Activated CD8-positive, alpha-beta memory T cell treated with anti-CD3 and anti-CD28 coated beads, Interleukin-2, amount 50 U/mL, for 48 hours (primary cell): ENCODE data around the gene FLCN.

Source experiments
- DNase-seq: peaks from one replicate; pipeline ENCODE4 v3.0.0-alpha.2; 2020

FLCN gene

GRCh38 chr17:17235212-17236174 lies 1.5 kb downstream of the FLCN start:
- DNase-seq = no peak

GRCh38 chr17:17232303-17232621 lies 4.7 kb downstream of the FLCN start:
- DNase-seq = no peak

GRCh38 chr17:17231621-17232302 lies 5.2 kb downstream of the FLCN start:
- no peak for DNase-seq

- DNase-seq = no peak
Measured at GRCh38 chr17:17229416-17230384, 7.3 kb downstream of the FLCN start.

GRCh38 chr17:17228521-17229279 lies 8.3 kb downstream of the FLCN start:
- no peak for DNase-seq

- no peak for DNase-seq
Measured at GRCh38 chr17:17227608-17228520, 9.1 kb downstream of the FLCN start.

- no peak for DNase-seq
Measured at GRCh38 chr17:17226451-17227265, 10.3 kb downstream of the FLCN start.

GRCh38 chr17:17225901-17226300 lies 11.1 kb downstream of the FLCN start:
- no peak for DNase-seq

- DNase-seq = no peak
Measured at GRCh38 chr17:17224137-17224536, 12.8 kb downstream of the FLCN start.

- no peak for DNase-seq
Measured at GRCh38 chr17:17223736-17224135, 13.2 kb downstream of the FLCN start.

- no peak for DNase-seq
Measured at GRCh38 chr17:17221329-17221728, 15.6 kb downstream of the FLCN start.

- no peak for DNase-seq
Measured at GRCh38 chr17:17220529-17220928, 16.4 kb downstream of the FLCN start.

GRCh38 chr17:17217995-17218394 lies 19.0 kb downstream of the FLCN start:
- DNase-seq = no peak

- DNase-seq = no peak
Measured at GRCh38 chr17:17216776-17217175, 20.2 kb downstream of the FLCN start.

GRCh38 chr17:17216236-17216635 lies 20.7 kb downstream of the FLCN start:
- no peak for DNase-seq

GRCh38 chr17:17215575-17215974 lies 21.4 kb downstream of the FLCN start:
- DNase-seq = no peak

- no peak for DNase-seq
Measured at GRCh38 chr17:17214646-17215436, 22.1 kb downstream of the FLCN start.

GRCh38 chr17:17213775-17214174 lies 23.2 kb downstream of the FLCN start:
- no peak for DNase-seq

- no peak for DNase-seq
Measured at GRCh38 chr17:17207998-17208397, 29.0 kb downstream of the FLCN start.
